Measurements from ENCODE around the gene AK3.

Gene AK3

GRCh38 chr9:4740638-4741364 lies at the start of gene AK3:
Gene AK3 (minus strand): TSS chr9:4741202. CDS start chr9:4741087, 115 bp downstream.
- Histone ChIP-seq H3F3A (ENCODE audit: insufficient read depth, low read length) (peaks cover 21% of the 10 kb centered on the region; the same call in 1 of the 2 replicates), H3K4me2 (ENCODE audit: low read depth, low read length) (peak within 1 kb of the TSS; percentile 94), H3K4me1 (ENCODE audit: low read length) (peaks cover 6% of the 10 kb centered on the region; the same call in 1 of the 2 replicates), H3K9ac (ENCODE audit: low read length) (peak within 1 kb of the TSS; percentile 95), H3K27me3 (replicated peaks; ENCODE audit: insufficient read depth, low read length) (no peaks in the 10 kb centered on the region), H3K79me2 (ENCODE audit: low read length) (peaks cover 48% of the 10 kb centered on the region), H3K27ac (ENCODE audit: low read length) (peak within 1 kb of the TSS; percentile 80), H3K36me3 (replicated peaks; ENCODE audit: insufficient read depth, low read length) (no peaks in the 10 kb centered on the region), H3K4me3 (ENCODE audit: low read length) (peak within 1 kb of the TSS; percentile 97), H3K9me2 (replicated peaks; ENCODE audit: insufficient read depth, low read length) (no peaks in the 10 kb centered on the region), H2AFZ (ENCODE audit: low read length) (peak within 1 kb of the TSS; percentile 98), H4K20me1 (ENCODE audit: insufficient read depth, low read length) (peaks cover 13% of the 10 kb centered on the region; the same call in 1 of the 2 replicates), H3K9me3 (replicated peaks; ENCODE audit: insufficient read depth, low read length) (no peaks in the 10 kb centered on the region)
- DNase-seq, result peak; percentile 91
- TF ChIP-seq CTCF (IDR thresholded peaks at IDR 0.05; ENCODE audit: low read length) (peak; percentile 19), EZH2phosphoT487 (IDR thresholded peaks at IDR 0.05; ENCODE audit: low read length) (no peak)

- no peak overlapping the region for H3K9ac ChIP-seq (ENCODE audit: low read length)
- H3K36me3 ChIP-seq (replicated peaks; ENCODE audit: insufficient read depth, low read length), result no peaks in the 10 kb centered on the region
- H3F3A ChIP-seq (ENCODE audit: insufficient read depth, low read length), result peaks cover 8% of the 10 kb centered on the region
- H3K27ac ChIP-seq (ENCODE audit: low read length), result no peak overlapping the region
- no peaks in the 10 kb centered on the region for H3K27me3 ChIP-seq (replicated peaks; ENCODE audit: insufficient read depth, low read length)
- no peaks in the 10 kb centered on the region for H3K9me2 ChIP-seq (replicated peaks; ENCODE audit: insufficient read depth, low read length)
- peaks cover 4% of the 10 kb centered on the region; the same call in 1 of the 2 replicates for H3K4me1 ChIP-seq (ENCODE audit: low read length)
- no peaks in the 10 kb centered on the region for H3K9me3 ChIP-seq (replicated peaks; ENCODE audit: insufficient read depth, low read length)
- H4K20me1 ChIP-seq (ENCODE audit: insufficient read depth, low read length), result no peaks in the 10 kb centered on the region
- no peak overlapping the region for H2AFZ ChIP-seq (ENCODE audit: low read length)
- no peak overlapping the region for H3K4me2 ChIP-seq (ENCODE audit: low read depth, low read length)
- DNase-seq, result no peak
- TF ChIP-seq EZH2 (optimal IDR thresholded peaks at IDR 0.05; ENCODE audit: low read depth, low read length) (no peak), EZH2phosphoT487 (IDR thresholded peaks at IDR 0.05; ENCODE audit: low read length) (no peak), CTCF (IDR thresholded peaks at IDR 0.05; ENCODE audit: low read length) (no peak)
- peaks cover 10% of the 10 kb centered on the region for H3K79me2 ChIP-seq (ENCODE audit: low read length)
- H3K4me3 ChIP-seq (ENCODE audit: low read length), result no peak overlapping the region
These were observed 47.7 kb upstream of the AK3 start for GRCh38 chr9:4788703-4789102.

- DNase-seq, result no peak
- no peak overlapping the region for H3K27ac ChIP-seq (ENCODE audit: low read length)
- no peak overlapping the region for H2AFZ ChIP-seq (ENCODE audit: low read length)
- H3K36me3 ChIP-seq (replicated peaks; ENCODE audit: insufficient read depth, low read length), result no peaks in the 10 kb centered on the region
- H3K27me3 ChIP-seq (replicated peaks; ENCODE audit: insufficient read depth, low read length), result no peaks in the 10 kb centered on the region
- H3K9me3 ChIP-seq (replicated peaks; ENCODE audit: insufficient read depth, low read length), result no peaks in the 10 kb centered on the region
- H3K9me2 ChIP-seq (replicated peaks; ENCODE audit: insufficient read depth, low read length), result no peaks in the 10 kb centered on the region
- no peaks in the 10 kb centered on the region for H4K20me1 ChIP-seq (ENCODE audit: insufficient read depth, low read length)
- peaks cover 1% of the 10 kb centered on the region for H3K79me2 ChIP-seq (ENCODE audit: low read length)
- peaks cover 3% of the 10 kb centered on the region; the same call in 1 of the 2 replicates for H3F3A ChIP-seq (ENCODE audit: insufficient read depth, low read length)
- no peak overlapping the region for H3K9ac ChIP-seq (ENCODE audit: low read length)
- no peak overlapping the region for H3K4me2 ChIP-seq (ENCODE audit: low read depth, low read length)
- TF ChIP-seq CTCF (IDR thresholded peaks at IDR 0.05; ENCODE audit: low read length) (no peak), EZH2phosphoT487 (IDR thresholded peaks at IDR 0.05; ENCODE audit: low read length) (no peak), EZH2 (optimal IDR thresholded peaks at IDR 0.05; ENCODE audit: low read depth, low read length) (no peak)
- H3K4me3 ChIP-seq (ENCODE audit: low read length), result no peak overlapping the region
- H3K4me1 ChIP-seq (ENCODE audit: low read length), result peaks cover 4% of the 10 kb centered on the region; the same call in 1 of the 2 replicates
These were observed 46.9 kb upstream of the AK3 start for GRCh38 chr9:4787876-4788275.
